SK-N-MC (cell line): Measurements from ENCODE around the gene KCNA4.

Experiments
- EZH2 ChIP-seq: fragments of 200-600 bp; sonication (generic); IDR thresholded peaks from one replicate; pipeline ENCODE4 v1.6.1; 2017; ENCODE audit warnings: antibody characterized with exemption
- POLR2AphosphoS5 ChIP-seq: IDR thresholded peaks from 2 replicates; pipeline ENCODE4 v1.6.1; 2012; ENCODE audit warnings: mild to moderate bottlenecking, low read depth, low read length, borderline replicate concordance

GRCh38 chr11:30049214-30049613, 32.4 kb upstream of the KCNA4 start:
- TF ChIP-seq EZH2 (no peak), POLR2AphosphoS5 (no peak)
